HEK293 (cell line): Measurements from ENCODE around the gene FOXN3.

Source experiments
- CTCF ChIA-PET: fragments of 350-600 bp; formaldehyde crosslinking; extraction: SDS; loops from one replicate; lab custom pipeline; 2021; ENCODE audit warnings: antibody characterized with exemption; lab: Yijun Ruan, JAX
- POLR2A ChIA-PET: fragments of 300-600 bp; formaldehyde crosslinking; extraction: SDS; loops from one replicate; lab custom pipeline; 2020; ENCODE audit warnings: antibody characterized with exemption, inconsistent platforms; lab: Yijun Ruan, JAX
- H3K27ac ChIP-seq: fragments of 200-500 bp; sonication (Bioruptor generic); 2 replicates; pipeline ENCODE4 v1.5.1; 2014; ENCODE audit warnings: low read depth, low read length, control low read depth, inconsistent platforms; ENCODE audit errors: extremely low read depth
- H3K36me3 ChIP-seq, 2 experiments: fragments of 200-500 bp in 1 of 2; sonication (Bioruptor generic) in 1 of 2; 1 replicate in 1 of 2; 2 replicates in 1 of 2; pipeline ENCODE4 v1.5.1; 2014 to 2017; ENCODE audit warnings: inconsistent platforms in 2 of 2, low read length in 2 of 2; ENCODE audit not compliant: control insufficient read depth in 2 of 2, insufficient read depth in 1 of 2
- H3K4me1 ChIP-seq: fragments of 200-500 bp; sonication (Bioruptor generic); 2 replicates; pipeline ENCODE4 v1.5.1; 2014; ENCODE audit warnings: mild to moderate bottlenecking, low read length, inconsistent platforms; ENCODE audit not compliant: control insufficient read depth, insufficient read depth
- H3K4me3 ChIP-seq: 2 replicates; pipeline ENCODE4 v1.5.1; 2011; ENCODE audit warnings: low read depth, mild to moderate bottlenecking, control low read depth, low read length, moderate library complexity
- H3K9me3 ChIP-seq: fragments of 200-500 bp; sonication (Bioruptor generic); 2 replicates; pipeline ENCODE4 v1.5.1; 2014; ENCODE audit warnings: low read depth, low read length, inconsistent platforms; ENCODE audit not compliant: control insufficient read depth, insufficient read depth
- FEZF1 ChIP-seq: fragments of 450-650 bp; formaldehyde crosslinking; IDR thresholded peaks from 2 replicates; pipeline ENCODE4 v1.5.1; 2016; ENCODE audit warnings: missing biosample characterization, missing genetic modification characterization
- GLIS1 ChIP-seq: fragments of 450-650 bp; formaldehyde crosslinking; IDR thresholded peaks from 2 replicates; pipeline ENCODE4 v1.5.1; 2016; ENCODE audit warnings: missing biosample characterization, missing genetic modification characterization
- KLF17 ChIP-seq: fragments of 450-650 bp; formaldehyde crosslinking; IDR thresholded peaks from 2 replicates; pipeline ENCODE4 v1.5.1; 2016; ENCODE audit warnings: missing biosample characterization, missing genetic modification characterization
- PRDM2 ChIP-seq: fragments of 450-650 bp; formaldehyde crosslinking; IDR thresholded peaks from 2 replicates; pipeline ENCODE4 v1.5.1; 2016; ENCODE audit warnings: missing biosample characterization, missing genetic modification characterization, borderline replicate concordance
- SALL2 ChIP-seq: fragments of 450-650 bp; formaldehyde crosslinking; IDR thresholded peaks from 2 replicates; pipeline ENCODE4 v1.5.0; 2017; ENCODE audit warnings: missing biosample characterization, mild to moderate bottlenecking, missing genetic modification characterization, borderline replicate concordance
- ZBTB11 ChIP-seq: fragments of 450-650 bp; formaldehyde crosslinking; conservative IDR thresholded peaks from 2 replicates; pipeline ENCODE4 v1.5.1; 2016; ENCODE audit warnings: low read depth, missing biosample characterization, missing genetic modification characterization
- ZFHX2 ChIP-seq: fragments of 450-650 bp; formaldehyde crosslinking; conservative IDR thresholded peaks from 2 replicates; pipeline ENCODE4 v1.5.1; 2016; ENCODE audit warnings: missing biosample characterization, missing genetic modification characterization
- ZIC2 ChIP-seq: fragments of 450-650 bp; formaldehyde crosslinking; IDR thresholded peaks from 2 replicates; pipeline ENCODE4 v1.5.1; 2016; ENCODE audit warnings: missing biosample characterization, missing genetic modification characterization
- ZNF280C ChIP-seq: fragments of 450-650 bp; formaldehyde crosslinking; IDR thresholded peaks from 2 replicates; pipeline ENCODE4 v1.5.1; 2016; ENCODE audit warnings: missing biosample characterization, missing genetic modification characterization
- ZNF350 ChIP-seq: fragments of 450-650 bp; formaldehyde crosslinking; IDR thresholded peaks from 2 replicates; pipeline ENCODE4 v1.5.0; 2017; ENCODE audit warnings: missing biosample characterization, mild to moderate bottlenecking, missing genetic modification characterization
- ZNF404 ChIP-seq: fragments of 450-650 bp; formaldehyde crosslinking; IDR thresholded peaks from 2 replicates; pipeline ENCODE4 v1.5.1; 2017; ENCODE audit warnings: missing biosample characterization, missing genetic modification characterization
- ZNF423 ChIP-seq: fragments of 450-650 bp; formaldehyde crosslinking; IDR thresholded peaks from 2 replicates; pipeline ENCODE4 v1.5.1; 2016; ENCODE audit warnings: missing biosample characterization, missing genetic modification characterization
- ZNF514 ChIP-seq: fragments of 450-650 bp; formaldehyde crosslinking; IDR thresholded peaks from 2 replicates; pipeline ENCODE4 v1.5.1; 2016; ENCODE audit warnings: missing biosample characterization, missing genetic modification characterization
- ZNF544 ChIP-seq: fragments of 450-650 bp; formaldehyde crosslinking; IDR thresholded peaks from 2 replicates; pipeline ENCODE4 v1.5.0; 2017; ENCODE audit warnings: missing biosample characterization, missing genetic modification characterization
- ZNF580 ChIP-seq: fragments of 450-650 bp; formaldehyde crosslinking; IDR thresholded peaks from 2 replicates; pipeline ENCODE4 v1.5.1; 2016; ENCODE audit warnings: missing biosample characterization, missing genetic modification characterization
- ZNF585B ChIP-seq: fragments of 450-650 bp; formaldehyde crosslinking; IDR thresholded peaks from 2 replicates; pipeline ENCODE4 v1.5.1; 2016; ENCODE audit warnings: missing biosample characterization, missing genetic modification characterization
- ZNF626 ChIP-seq: fragments of 450-650 bp; sonication (Bioruptor Pico); formaldehyde crosslinking; IDR thresholded peaks from 2 replicates; pipeline ENCODE4 v1.5.1; 2018; ENCODE audit warnings: missing biosample characterization, missing genetic modification characterization, inconsistent platforms

Gene FOXN3

GRCh38 chr14:89402363-89402762, 14.7 kb downstream of the FOXN3 start:
- POLR2A ChIA-PET = no interaction called here
- CTCF ChIA-PET = interaction anchor here (0.7 kb wide), 2 partner anchors 13 to 1212 kb away, joined by 3 read pairs; no protein-coding TSS in a partner anchor

GRCh38 chr14:89401761-89402160, 15.3 kb downstream of the FOXN3 start:
- no peak overlapping the region for H3K4me3 ChIP-seq
- H3K4me1 ChIP-seq = peaks cover 12% of the 10 kb centered on the region
- H3K27ac ChIP-seq = no peak overlapping the region
- ChIA-PET POLR2A (no interaction called here), CTCF (no interaction called here)
- no peaks in the 10 kb centered on the region; a peak in 1 of 3 replicates for H3K36me3 ChIP-seq
- no peak for TF ChIP-seq SALL2 (tag by site-specific recombination)
- TF ChIP-seq GLIS1 (tag by site-specific recombination) = peak; percentile 89
- no peak for TF ChIP-seq ZNF404 (tag by site-specific recombination)
- TF ChIP-seq KLF17 (tag by site-specific recombination) = no peak
- TF ChIP-seq ZFHX2 (tag by site-specific recombination) = no peak
- TF ChIP-seq ZNF514 = no peak
- TF ChIP-seq ZIC2 (tag by site-specific recombination) = peak; percentile 56
- TF ChIP-seq ZBTB11 (tag by site-specific recombination) = no peak
- TF ChIP-seq ZNF423 (tag by site-specific recombination) = peak; percentile 74
- TF ChIP-seq PRDM2 (tag by site-specific recombination) = no peak
- TF ChIP-seq ZNF544 (tag by site-specific recombination) = no peak
- no peak for TF ChIP-seq ZNF350 (tag by site-specific recombination)
- peak; percentile 45 for TF ChIP-seq FEZF1 (tag by site-specific recombination)
- no peak for TF ChIP-seq ZNF626 (tag by site-specific recombination)
- TF ChIP-seq ZNF580 = no peak
- no peak for TF ChIP-seq ZNF585B (tag by site-specific recombination)
- H3K9me3 ChIP-seq = no peaks in the 10 kb centered on the region

More at GRCh38 chr14:89402363-89402762, 14.7 kb downstream of the FOXN3 start:
- no peak overlapping the region for H3K27ac ChIP-seq
- no peaks in the 10 kb centered on the region; a peak in 1 of 3 replicates for H3K36me3 ChIP-seq
- no peaks in the 10 kb centered on the region for H3K9me3 ChIP-seq
- H3K4me3 ChIP-seq = no peak overlapping the region
- no peak for TF ChIP-seq ZNF280C (tag by site-specific recombination)
- H3K4me1 ChIP-seq = peaks cover 15% of the 10 kb centered on the region
